Neural cell (in vitro differentiated cells): Measurements from ENCODE around the gene NSF.

ENCODE experiments used
- EZH2 ChIP-seq: fragments of 200-600, 300-800 bp; shearing (Covaris generic), sonication (generic); IDR thresholded peaks from 2 replicates; pipeline ENCODE4 v1.6.1; 2014; ENCODE audit warnings: antibody characterized with exemption, low read length, borderline replicate concordance, mild to moderate bottlenecking; ENCODE audit not compliant: insufficient read depth, poor library complexity, severe bottlenecking
- MXI1 ChIP-seq: fragments of 450-650 bp; conservative IDR thresholded peaks from 2 replicates; pipeline ENCODE4 v1.6.1; 2014; ENCODE audit warnings: antibody characterized with exemption, mild to moderate bottlenecking; ENCODE audit not compliant: poor library complexity, severe bottlenecking
- POLR2AphosphoS5 ChIP-seq: IDR thresholded peaks from 2 replicates; pipeline ENCODE4 v1.6.1; 2012
- REST ChIP-seq: IDR thresholded peaks from 2 replicates; pipeline ENCODE4 v1.6.1; 2012; ENCODE audit warnings: borderline replicate concordance
- TF ChIP-seq, protein P1 (sequence below): fragments of 450-650 bp; IDR thresholded peaks from 2 replicates; pipeline ENCODE4 v1.5.1; 2014; ENCODE audit warnings: antibody characterized with exemption, mild to moderate bottlenecking, moderate library complexity; ENCODE audit not compliant: poor library complexity, severe bottlenecking

GRCh38 chr17:46803544-46803943, 213.1 kb downstream of the NSF start:
- TF ChIP-seq, protein P1, sequence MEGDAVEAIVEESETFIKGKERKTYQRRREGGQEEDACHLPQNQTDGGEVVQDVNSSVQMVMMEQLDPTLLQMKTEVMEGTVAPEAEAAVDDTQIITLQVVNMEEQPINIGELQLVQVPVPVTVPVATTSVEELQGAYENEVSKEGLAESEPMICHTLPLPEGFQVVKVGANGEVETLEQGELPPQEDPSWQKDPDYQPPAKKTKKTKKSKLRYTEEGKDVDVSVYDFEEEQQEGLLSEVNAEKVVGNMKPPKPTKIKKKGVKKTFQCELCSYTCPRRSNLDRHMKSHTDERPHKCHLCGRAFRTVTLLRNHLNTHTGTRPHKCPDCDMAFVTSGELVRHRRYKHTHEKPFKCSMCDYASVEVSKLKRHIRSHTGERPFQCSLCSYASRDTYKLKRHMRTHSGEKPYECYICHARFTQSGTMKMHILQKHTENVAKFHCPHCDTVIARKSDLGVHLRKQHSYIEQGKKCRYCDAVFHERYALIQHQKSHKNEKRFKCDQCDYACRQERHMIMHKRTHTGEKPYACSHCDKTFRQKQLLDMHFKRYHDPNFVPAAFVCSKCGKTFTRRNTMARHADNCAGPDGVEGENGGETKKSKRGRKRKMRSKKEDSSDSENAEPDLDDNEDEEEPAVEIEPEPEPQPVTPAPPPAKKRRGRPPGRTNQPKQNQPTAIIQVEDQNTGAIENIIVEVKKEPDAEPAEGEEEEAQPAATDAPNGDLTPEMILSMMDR = no peak
- no peak for TF ChIP-seq REST
- TF ChIP-seq EZH2 = no peak
- no peak for TF ChIP-seq POLR2AphosphoS5
- TF ChIP-seq MXI1 = no peak
